WTC11 (cell line): ENCODE measurements around the gene GABBR1.

Experiments
- ATF2 ChIP-seq: sonication (generic); formaldehyde crosslinking; IDR thresholded peaks from 2 replicates; pipeline ENCODE4 v1.8.1; 2022; ENCODE audit warnings: low read depth, missing genetic modification reagents, borderline replicate concordance
- CREB1 ChIP-seq: sonication (generic); formaldehyde crosslinking; IDR thresholded peaks from 2 replicates; pipeline ENCODE4 v1.8.0; 2023; ENCODE audit warnings: mild to moderate bottlenecking, missing genetic modification reagents
- CTCF ChIP-seq: fragments of 200-600 bp; IDR thresholded peaks from 2 replicates; pipeline ENCODE4 v1.8.0; 2022; ENCODE audit warnings: antibody characterized with exemption
- ESRRA ChIP-seq: sonication (generic); formaldehyde crosslinking; IDR thresholded peaks from 2 replicates; pipeline ENCODE4 v1.8.1; 2022; ENCODE audit warnings: mild to moderate bottlenecking, missing genetic modification reagents, borderline replicate concordance
- HMGXB4 ChIP-seq: sonication (generic); formaldehyde crosslinking; IDR thresholded peaks from 2 replicates; pipeline ENCODE4 v1.8.1; 2023; ENCODE audit warnings: mild to moderate bottlenecking, moderate library complexity, missing genetic modification reagents
- NFE2L1 ChIP-seq: sonication (generic); formaldehyde crosslinking; IDR thresholded peaks from 2 replicates; pipeline ENCODE4 v1.8.1; 2023; ENCODE audit warnings: missing genetic modification reagents
- NR1H2 ChIP-seq: sonication (generic); formaldehyde crosslinking; IDR thresholded peaks from 2 replicates; pipeline ENCODE4 v1.9.0; 2021; ENCODE audit warnings: mild to moderate bottlenecking, moderate library complexity, missing genetic modification reagents
- TP53 ChIP-seq: sonication (generic); formaldehyde crosslinking; IDR thresholded peaks from 2 replicates; pipeline ENCODE4 v1.8.1; 2023; ENCODE audit warnings: mild to moderate bottlenecking, missing genetic modification reagents
- TF ChIP-seq, protein P1 (sequence below): sonication (generic); formaldehyde crosslinking; IDR thresholded peaks from 2 replicates; pipeline ENCODE4 v1.8.0; 2022; ENCODE audit warnings: missing genetic modification reagents
- TF ChIP-seq, protein P2 (sequence below): sonication (generic); formaldehyde crosslinking; IDR thresholded peaks from 2 replicates; pipeline ENCODE4 v1.8.0; 2022; ENCODE audit warnings: mild to moderate bottlenecking, missing genetic modification reagents

- TF ChIP-seq TP53 (no peak), ESRRA (no peak), NR1H2 (CRISPR knock-in tag) (no peak), CTCF (no peak), NFE2L1 (CRISPR knock-in tag) (no peak), HMGXB4 (no peak), ATF2 (no peak), CREB1 (CRISPR knock-in tag) (no peak)
- TF ChIP-seq, protein P1, sequence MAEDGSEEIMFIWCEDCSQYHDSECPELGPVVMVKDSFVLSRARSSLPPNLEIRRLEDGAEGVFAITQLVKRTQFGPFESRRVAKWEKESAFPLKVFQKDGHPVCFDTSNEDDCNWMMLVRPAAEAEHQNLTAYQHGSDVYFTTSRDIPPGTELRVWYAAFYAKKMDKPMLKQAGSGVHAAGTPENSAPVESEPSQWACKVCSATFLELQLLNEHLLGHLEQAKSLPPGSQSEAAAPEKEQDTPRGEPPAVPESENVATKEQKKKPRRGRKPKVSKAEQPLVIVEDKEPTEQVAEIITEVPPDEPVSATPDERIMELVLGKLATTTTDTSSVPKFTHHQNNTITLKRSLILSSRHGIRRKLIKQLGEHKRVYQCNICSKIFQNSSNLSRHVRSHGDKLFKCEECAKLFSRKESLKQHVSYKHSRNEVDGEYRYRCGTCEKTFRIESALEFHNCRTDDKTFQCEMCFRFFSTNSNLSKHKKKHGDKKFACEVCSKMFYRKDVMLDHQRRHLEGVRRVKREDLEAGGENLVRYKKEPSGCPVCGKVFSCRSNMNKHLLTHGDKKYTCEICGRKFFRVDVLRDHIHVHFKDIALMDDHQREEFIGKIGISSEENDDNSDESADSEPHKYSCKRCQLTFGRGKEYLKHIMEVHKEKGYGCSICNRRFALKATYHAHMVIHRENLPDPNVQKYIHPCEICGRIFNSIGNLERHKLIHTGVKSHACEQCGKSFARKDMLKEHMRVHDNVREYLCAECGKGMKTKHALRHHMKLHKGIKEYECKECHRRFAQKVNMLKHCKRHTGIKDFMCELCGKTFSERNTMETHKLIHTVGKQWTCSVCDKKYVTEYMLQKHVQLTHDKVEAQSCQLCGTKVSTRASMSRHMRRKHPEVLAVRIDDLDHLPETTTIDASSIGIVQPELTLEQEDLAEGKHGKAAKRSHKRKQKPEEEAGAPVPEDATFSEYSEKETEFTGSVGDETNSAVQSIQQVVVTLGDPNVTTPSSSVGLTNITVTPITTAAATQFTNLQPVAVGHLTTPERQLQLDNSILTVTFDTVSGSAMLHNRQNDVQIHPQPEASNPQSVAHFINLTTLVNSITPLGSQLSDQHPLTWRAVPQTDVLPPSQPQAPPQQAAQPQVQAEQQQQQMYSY (CRISPR knock-in tag): no peak
- TF ChIP-seq, protein P2, sequence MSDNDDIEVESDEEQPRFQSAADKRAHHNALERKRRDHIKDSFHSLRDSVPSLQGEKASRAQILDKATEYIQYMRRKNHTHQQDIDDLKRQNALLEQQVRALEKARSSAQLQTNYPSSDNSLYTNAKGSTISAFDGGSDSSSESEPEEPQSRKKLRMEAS: no peak
Observed at GRCh38 chr6:29528300-29528931, 104.6 kb downstream of the GABBR1 start.
